Measurements from ENCODE around the gene B3GAT1. TPM values are rescaled to one million over a fixed set of nuclear protein-coding genes. Genes with fewer than 3 reads are reported as not detected.

B3GAT1 gene
- total RNA-seq, 2 donors from 2014 or later, result 0.71 TPM; not detected in 1

DNA sequence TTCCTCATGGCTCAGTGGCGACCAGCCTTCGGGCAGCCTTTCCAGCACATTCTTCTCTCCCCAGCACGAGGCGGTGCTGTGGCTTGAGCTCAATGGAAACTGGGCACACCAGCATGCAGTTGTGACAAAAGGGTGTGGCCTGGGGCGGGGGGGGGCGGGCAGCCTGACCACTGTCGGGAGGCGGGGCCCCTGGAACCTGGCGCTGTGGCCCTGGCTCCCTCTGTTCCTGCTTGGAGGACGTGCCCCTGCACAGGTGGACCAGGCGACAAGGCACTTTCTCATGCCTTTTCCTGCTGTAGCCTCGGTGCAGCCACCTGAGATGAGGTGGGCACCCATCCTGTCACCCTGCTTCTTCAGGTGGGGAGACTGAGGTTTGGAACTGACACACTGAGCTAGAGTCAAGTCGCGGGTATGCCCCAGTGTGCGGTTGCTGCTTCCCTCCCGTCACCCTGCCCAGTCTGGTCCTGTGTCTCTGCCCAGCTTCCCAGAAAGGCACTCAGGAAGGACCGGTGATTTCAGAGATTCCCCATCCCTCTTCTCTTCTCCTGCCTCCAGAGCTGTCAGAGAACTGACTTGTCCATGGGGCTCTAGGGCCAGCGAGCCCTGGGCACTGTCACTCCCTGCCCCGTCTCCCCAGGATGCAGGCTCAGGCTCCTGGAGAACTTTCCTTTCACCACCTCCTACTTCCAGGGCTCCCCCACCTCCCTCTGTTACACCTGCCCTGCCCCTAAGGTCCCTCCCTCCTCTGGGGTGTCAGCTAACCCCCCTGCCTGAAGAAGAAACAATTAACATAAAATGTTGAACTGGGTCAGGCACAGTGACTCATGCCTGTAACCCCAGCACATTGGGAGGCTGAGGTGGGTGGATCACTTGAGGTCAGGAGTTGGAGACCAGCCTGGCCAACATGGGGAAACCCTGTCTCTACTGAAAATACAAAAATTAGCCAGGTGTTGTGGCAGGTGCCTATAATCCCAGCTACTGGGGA lies 9.9 kb downstream of the B3GAT1 start:
- Histone ChIP-seq H3K9me3 (no peaks in the 10 kb centered on the region), H3K27ac (no peak overlapping the region), H3K27me3 (replicated peaks; ENCODE audit: insufficient read depth) (peaks cover 3% of the 10 kb centered on the region), H3K4me3 (no peak overlapping the region), H3K4me1 (ENCODE audit: control insufficient read depth in 1 of 2, low read depth in 2 of 2) (no peaks in the 10 kb centered on the region), H3K36me3 (no peaks in the 10 kb centered on the region)
- ATAC-seq (ENCODE audit: insufficient number of reproducible peaks, low FRiP score, low read depth) (no peak), DNase-seq (ENCODE audit: low spot score) (no peak)
- TF ChIP-seq, protein P1, sequence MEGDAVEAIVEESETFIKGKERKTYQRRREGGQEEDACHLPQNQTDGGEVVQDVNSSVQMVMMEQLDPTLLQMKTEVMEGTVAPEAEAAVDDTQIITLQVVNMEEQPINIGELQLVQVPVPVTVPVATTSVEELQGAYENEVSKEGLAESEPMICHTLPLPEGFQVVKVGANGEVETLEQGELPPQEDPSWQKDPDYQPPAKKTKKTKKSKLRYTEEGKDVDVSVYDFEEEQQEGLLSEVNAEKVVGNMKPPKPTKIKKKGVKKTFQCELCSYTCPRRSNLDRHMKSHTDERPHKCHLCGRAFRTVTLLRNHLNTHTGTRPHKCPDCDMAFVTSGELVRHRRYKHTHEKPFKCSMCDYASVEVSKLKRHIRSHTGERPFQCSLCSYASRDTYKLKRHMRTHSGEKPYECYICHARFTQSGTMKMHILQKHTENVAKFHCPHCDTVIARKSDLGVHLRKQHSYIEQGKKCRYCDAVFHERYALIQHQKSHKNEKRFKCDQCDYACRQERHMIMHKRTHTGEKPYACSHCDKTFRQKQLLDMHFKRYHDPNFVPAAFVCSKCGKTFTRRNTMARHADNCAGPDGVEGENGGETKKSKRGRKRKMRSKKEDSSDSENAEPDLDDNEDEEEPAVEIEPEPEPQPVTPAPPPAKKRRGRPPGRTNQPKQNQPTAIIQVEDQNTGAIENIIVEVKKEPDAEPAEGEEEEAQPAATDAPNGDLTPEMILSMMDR (IDR thresholded peaks at IDR 0.05), result no peak

DNA sequence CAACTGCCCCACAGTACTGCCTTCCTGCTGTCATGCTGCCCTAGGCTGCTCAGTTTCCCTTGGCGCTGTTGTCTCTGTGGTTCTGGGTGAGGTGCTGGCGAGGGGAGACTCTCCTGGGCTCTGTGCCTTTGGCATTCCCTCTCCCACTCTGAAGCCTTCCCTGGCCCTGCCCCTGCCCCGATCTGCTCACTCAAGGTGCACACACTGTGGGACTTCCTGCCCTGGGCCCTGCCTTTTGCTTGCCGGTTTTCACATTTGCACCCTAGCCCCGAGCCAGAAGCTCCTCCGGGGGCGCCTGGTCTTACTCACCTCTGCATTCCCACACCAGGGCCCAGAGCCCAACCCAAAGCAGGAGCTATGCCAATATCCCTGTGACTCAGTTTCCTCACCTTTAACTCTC lies 12.0 kb downstream of the B3GAT1 start:
- DNase-seq (ENCODE audit: low spot score) (no peak), ATAC-seq (ENCODE audit: insufficient number of reproducible peaks, low FRiP score, low read depth) (no peak)
- TF ChIP-seq, protein P1 (IDR thresholded peaks at IDR 0.05), result no peak

DNA sequence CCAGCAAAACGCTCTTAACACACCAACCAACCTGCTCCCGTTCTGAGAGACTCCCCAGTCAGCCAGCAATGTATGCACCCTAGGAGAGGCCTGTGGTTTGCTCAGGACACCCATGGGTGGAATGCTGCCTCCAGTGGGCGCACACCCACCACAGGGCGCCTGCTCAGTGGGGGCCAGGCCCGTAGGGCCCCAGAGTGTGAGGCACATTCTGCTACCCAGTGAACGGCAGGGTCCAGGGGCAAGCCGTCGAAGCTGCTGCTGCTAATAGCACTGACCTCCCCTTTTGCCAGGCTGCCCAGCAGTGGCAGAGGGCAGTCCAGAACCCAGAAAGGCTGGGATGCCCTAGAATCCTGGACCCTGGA lies 12.8 kb downstream of the B3GAT1 start:
- Histone ChIP-seq H3K36me3 (no peaks in the 10 kb centered on the region), H3K27me3 (replicated peaks; ENCODE audit: insufficient read depth) (peaks cover 3% of the 10 kb centered on the region), H3K4me3 (no peak overlapping the region), H3K9me3 (no peaks in the 10 kb centered on the region), H3K4me1 (ENCODE audit: control insufficient read depth in 1 of 2, low read depth in 2 of 2) (peaks cover 0 to 9% of the 10 kb centered on the region in 2 donors), H3K27ac (no peak overlapping the region)
- TF ChIP-seq, protein P1 (IDR thresholded peaks at IDR 0.05), result no peak
- ATAC-seq (ENCODE audit: insufficient number of reproducible peaks, low FRiP score, low read depth) (no peak), DNase-seq (ENCODE audit: low spot score) (no peak)

More for the DNA sequence above, 12.0 kb downstream of the B3GAT1 start:
- Histone ChIP-seq H3K36me3 (no peaks in the 10 kb centered on the region), H3K27me3 (replicated peaks; ENCODE audit: insufficient read depth) (peaks cover 3% of the 10 kb centered on the region), H3K9me3 (no peaks in the 10 kb centered on the region), H3K27ac (no peak overlapping the region), H3K4me3 (no peak overlapping the region), H3K4me1 (ENCODE audit: control insufficient read depth in 1 of 2, low read depth in 2 of 2) (peaks cover 0 to 2% of the 10 kb centered on the region in 2 donors)

DNA sequence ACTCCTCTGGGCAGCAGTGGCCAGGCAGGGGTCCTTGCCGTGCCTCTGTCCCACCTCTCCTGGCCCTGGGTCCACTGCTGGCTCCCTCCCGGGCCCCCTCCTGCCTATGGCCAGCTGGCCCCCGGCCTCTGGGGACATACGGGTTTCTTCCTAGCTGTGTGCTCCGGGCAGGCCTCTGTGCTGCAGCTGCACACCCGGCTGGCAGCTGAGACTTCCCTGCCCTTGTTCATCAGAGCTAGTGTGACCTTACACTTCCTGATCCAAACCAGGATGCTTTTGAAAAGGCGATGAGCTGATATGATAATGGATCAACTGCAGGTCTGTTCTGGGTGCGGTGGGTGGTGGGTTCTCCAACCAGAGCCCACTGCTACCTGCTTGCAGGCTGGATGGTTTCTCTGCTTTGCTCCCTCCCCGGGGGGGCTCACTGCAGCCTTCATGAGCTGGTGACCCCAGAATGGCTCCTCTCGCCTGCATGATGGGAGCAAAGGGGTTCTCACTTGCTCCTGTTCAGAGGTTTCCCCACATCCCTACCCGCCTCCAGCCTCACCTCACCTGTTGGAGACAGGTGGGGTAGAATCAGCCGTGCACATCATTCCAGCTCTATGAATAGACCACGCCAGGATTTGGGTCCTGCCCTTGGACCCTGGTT lies 13.3 kb downstream of the B3GAT1 start:
- DNase-seq (ENCODE audit: low spot score), result no peak
- H3K27ac ChIP-seq, result no peak overlapping the region
- no peaks in the 10 kb centered on the region for H3K9me3 ChIP-seq
- no peak for ATAC-seq (ENCODE audit: insufficient number of reproducible peaks, low FRiP score, low read depth)
- H3K4me1 ChIP-seq (ENCODE audit: control insufficient read depth in 1 of 2, low read depth in 2 of 2), result peaks cover 0 to 12% of the 10 kb centered on the region in 2 donors
- no peak overlapping the region for H3K4me3 ChIP-seq
- TF ChIP-seq, protein P1 (IDR thresholded peaks at IDR 0.05), result no peak
- peaks cover 3% of the 10 kb centered on the region for H3K27me3 ChIP-seq (replicated peaks; ENCODE audit: insufficient read depth)
- no peaks in the 10 kb centered on the region for H3K36me3 ChIP-seq

DNA sequence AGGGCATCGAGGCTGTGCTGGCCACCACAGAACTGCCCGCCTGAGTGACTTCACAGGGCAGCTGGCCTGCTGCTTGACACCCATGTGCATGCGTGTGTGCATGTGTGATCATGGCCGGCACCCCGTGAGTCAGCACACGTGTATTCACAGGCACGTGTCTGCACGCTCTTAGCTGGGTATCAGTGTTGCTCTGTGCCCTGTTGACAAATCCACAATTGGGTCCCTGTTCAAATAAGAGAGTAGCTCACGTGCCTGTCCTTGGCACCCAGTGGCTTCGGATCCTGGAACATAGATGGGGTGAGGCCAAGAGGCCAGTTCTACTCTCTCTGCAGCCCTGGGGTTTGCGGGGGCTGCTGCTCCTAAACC lies 14.0 kb downstream of the B3GAT1 start:
- no peak overlapping the region for H3K4me3 ChIP-seq
- no peak overlapping the region for H3K27ac ChIP-seq
- ATAC-seq (ENCODE audit: insufficient number of reproducible peaks, low FRiP score, low read depth) (no peak), DNase-seq (ENCODE audit: low spot score) (no peak)
- no peaks in the 10 kb centered on the region for H3K36me3 ChIP-seq
- TF ChIP-seq, protein P1 (IDR thresholded peaks at IDR 0.05), result no peak
- no peaks in the 10 kb centered on the region for H3K9me3 ChIP-seq
- H3K27me3 ChIP-seq (replicated peaks; ENCODE audit: insufficient read depth), result peaks cover 3% of the 10 kb centered on the region
- H3K4me1 ChIP-seq (ENCODE audit: control insufficient read depth in 1 of 2, low read depth in 2 of 2), result peaks cover 0 to 12% of the 10 kb centered on the region in 2 donors
